ENCODE measurements around the gene NTNG1.

NTNG1 gene

DNA sequence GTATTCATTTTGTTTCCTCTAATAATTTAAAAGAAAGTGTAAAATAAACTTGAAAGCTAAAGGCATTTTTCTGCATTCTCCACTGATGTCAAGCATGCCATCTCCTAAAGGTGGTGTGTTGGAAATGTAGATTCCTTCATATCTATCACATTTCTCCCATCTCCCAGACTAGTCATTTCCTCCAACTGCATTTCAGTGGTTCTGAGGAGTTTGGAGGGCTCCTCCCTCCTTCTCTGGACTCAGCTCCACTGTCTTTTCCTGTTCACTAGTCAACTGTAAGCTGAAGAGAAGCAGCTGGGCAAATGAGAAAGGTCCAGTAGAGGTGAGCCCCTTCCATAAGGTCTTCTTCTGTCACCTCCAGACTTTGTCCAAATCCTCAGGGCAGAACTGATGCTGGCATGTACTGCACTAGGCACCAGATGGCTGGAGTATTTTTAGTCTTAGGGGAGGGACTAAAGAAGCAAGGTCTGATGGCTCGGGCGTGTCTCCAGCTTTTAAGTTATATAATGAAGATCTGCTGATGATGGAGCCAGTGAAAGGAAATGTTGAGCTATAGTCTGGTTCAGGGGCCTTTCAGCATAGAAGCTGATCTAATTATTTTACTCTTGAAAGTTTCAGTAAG lies 186.1 kb downstream of the NTNG1 start:
- Histone ChIP-seq H4K20me1 (ENCODE audit: insufficient read depth, low read length) (no peaks in the 10 kb centered on the region), H3K4me2 (ENCODE audit: insufficient read depth, low read length) (no peak overlapping the region), H3K27ac (ENCODE audit: low read length) (no peak overlapping the region), H3K79me2 (ENCODE audit: insufficient read depth, low read length) (no peaks in the 10 kb centered on the region), H3K4me3 (ENCODE audit: low read depth in 1 of 2, low read length in 2 of 2) (no peak overlapping the region), H3K9ac (ENCODE audit: low read depth, low read length) (no peak overlapping the region), H2AFZ (ENCODE audit: low read depth, low read length) (no peak overlapping the region), H3K36me3 (ENCODE audit: insufficient read depth, low read length) (no peaks in the 10 kb centered on the region), H3K4me1 (ENCODE audit: insufficient read depth, low read length) (no peaks in the 10 kb centered on the region), H3K27me3 (ENCODE audit: insufficient read depth, low read length, poor library complexity) (no peaks in the 10 kb centered on the region), H3K9me3 (ENCODE audit: insufficient read depth, low read length, severe bottlenecking) (no peaks in the 10 kb centered on the region)
- DNase-seq (no peak), ATAC-seq (ENCODE audit: insufficient read depth, low read depth) (no peak)
- TF ChIP-seq, protein P1, sequence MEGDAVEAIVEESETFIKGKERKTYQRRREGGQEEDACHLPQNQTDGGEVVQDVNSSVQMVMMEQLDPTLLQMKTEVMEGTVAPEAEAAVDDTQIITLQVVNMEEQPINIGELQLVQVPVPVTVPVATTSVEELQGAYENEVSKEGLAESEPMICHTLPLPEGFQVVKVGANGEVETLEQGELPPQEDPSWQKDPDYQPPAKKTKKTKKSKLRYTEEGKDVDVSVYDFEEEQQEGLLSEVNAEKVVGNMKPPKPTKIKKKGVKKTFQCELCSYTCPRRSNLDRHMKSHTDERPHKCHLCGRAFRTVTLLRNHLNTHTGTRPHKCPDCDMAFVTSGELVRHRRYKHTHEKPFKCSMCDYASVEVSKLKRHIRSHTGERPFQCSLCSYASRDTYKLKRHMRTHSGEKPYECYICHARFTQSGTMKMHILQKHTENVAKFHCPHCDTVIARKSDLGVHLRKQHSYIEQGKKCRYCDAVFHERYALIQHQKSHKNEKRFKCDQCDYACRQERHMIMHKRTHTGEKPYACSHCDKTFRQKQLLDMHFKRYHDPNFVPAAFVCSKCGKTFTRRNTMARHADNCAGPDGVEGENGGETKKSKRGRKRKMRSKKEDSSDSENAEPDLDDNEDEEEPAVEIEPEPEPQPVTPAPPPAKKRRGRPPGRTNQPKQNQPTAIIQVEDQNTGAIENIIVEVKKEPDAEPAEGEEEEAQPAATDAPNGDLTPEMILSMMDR (IDR thresholded peaks at IDR 0.05; ENCODE audit: borderline replicate concordance, extremely low read depth, low read length, poor library complexity, severe bottlenecking): no peak
- no peak for TF ChIP-seq EZH2 (IDR thresholded peaks at IDR 0.05; ENCODE audit: borderline replicate concordance, low read depth, low read length, severe bottlenecking)

DNA sequence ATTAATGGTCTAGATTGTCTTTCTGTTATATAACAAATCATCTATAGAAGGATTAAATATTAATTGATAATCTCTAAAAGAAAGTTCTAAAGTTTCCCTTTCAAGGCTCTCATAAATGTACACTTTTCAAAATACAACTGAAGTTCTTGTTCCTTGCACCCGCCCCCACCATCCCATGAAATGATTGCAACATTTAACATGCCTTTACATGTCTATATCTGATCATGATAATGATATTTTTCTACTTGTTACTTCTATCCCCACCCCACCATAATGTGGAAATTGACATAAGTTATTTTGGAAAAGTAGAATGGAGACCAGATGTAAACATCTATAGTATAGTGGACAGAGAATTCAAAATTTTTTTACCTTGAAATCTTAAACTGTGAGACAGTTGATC lies 186.6 kb downstream of the NTNG1 start:
- Histone ChIP-seq H3K27ac (ENCODE audit: low read length) (no peak overlapping the region), H3K9me3 (ENCODE audit: insufficient read depth, low read length, severe bottlenecking) (no peaks in the 10 kb centered on the region), H3K27me3 (ENCODE audit: insufficient read depth, low read length, poor library complexity) (no peaks in the 10 kb centered on the region), H3K9ac (ENCODE audit: low read depth, low read length) (no peak overlapping the region), H4K20me1 (ENCODE audit: insufficient read depth, low read length) (no peaks in the 10 kb centered on the region), H3K79me2 (ENCODE audit: insufficient read depth, low read length) (no peaks in the 10 kb centered on the region), H3K36me3 (ENCODE audit: insufficient read depth, low read length) (no peaks in the 10 kb centered on the region), H3K4me1 (ENCODE audit: insufficient read depth, low read length) (no peaks in the 10 kb centered on the region), H3K4me2 (ENCODE audit: insufficient read depth, low read length) (no peak overlapping the region), H2AFZ (ENCODE audit: low read depth, low read length) (no peak overlapping the region), H3K4me3 (ENCODE audit: low read depth in 1 of 2, low read length in 2 of 2) (no peak overlapping the region)
- DNase-seq (no peak), ATAC-seq (ENCODE audit: insufficient read depth, low read depth) (no peak)
- TF ChIP-seq EZH2 (IDR thresholded peaks at IDR 0.05; ENCODE audit: borderline replicate concordance, low read depth, low read length, severe bottlenecking): no peak
- TF ChIP-seq, protein P1 (IDR thresholded peaks at IDR 0.05; ENCODE audit: borderline replicate concordance, extremely low read depth, low read length, poor library complexity, severe bottlenecking): no peak

GRCh38 chr1:107328087-107328486 lies 187.2 kb downstream of the NTNG1 start:
- H3K79me2 ChIP-seq (ENCODE audit: insufficient read depth, low read length): no peaks in the 10 kb centered on the region
- H3K36me3 ChIP-seq (ENCODE audit: insufficient read depth, low read length): no peaks in the 10 kb centered on the region
- H3K4me3 ChIP-seq (ENCODE audit: low read depth in 1 of 2, low read length in 2 of 2): no peak overlapping the region
- no peak for ATAC-seq (ENCODE audit: insufficient read depth, low read depth)
- H3K9ac ChIP-seq (ENCODE audit: low read depth, low read length): no peak overlapping the region
- H2AFZ ChIP-seq (ENCODE audit: low read depth, low read length): no peak overlapping the region
- no peak overlapping the region for H3K27ac ChIP-seq (ENCODE audit: low read length)
- no peak for TF ChIP-seq EZH2 (IDR thresholded peaks at IDR 0.05; ENCODE audit: borderline replicate concordance, low read depth, low read length, severe bottlenecking)
- TF ChIP-seq, protein P1 (IDR thresholded peaks at IDR 0.05; ENCODE audit: borderline replicate concordance, extremely low read depth, low read length, poor library complexity, severe bottlenecking): no peak
- H3K27me3 ChIP-seq (ENCODE audit: insufficient read depth, low read length, poor library complexity): no peaks in the 10 kb centered on the region
- DNase-seq: no peak
- H3K4me2 ChIP-seq (ENCODE audit: insufficient read depth, low read length): no peak overlapping the region
- H3K9me3 ChIP-seq (ENCODE audit: insufficient read depth, low read length, severe bottlenecking): no peaks in the 10 kb centered on the region
- H3K4me1 ChIP-seq (ENCODE audit: insufficient read depth, low read length): no peaks in the 10 kb centered on the region
- no peaks in the 10 kb centered on the region for H4K20me1 ChIP-seq (ENCODE audit: insufficient read depth, low read length)

All from DND-41 (cell line).